ENCODE results near the gene TCF7L2. TPM values are rescaled to one million over a fixed set of nuclear protein-coding genes. Genes with fewer than 3 reads are reported as not detected.

TCF7L2 gene
- total and polyA plus RNA-seq, 9 donors: 14.9 to 77.3 (median 51.5) TPM

- no peaks in the 10 kb centered on the region for H3K9me3 ChIP-seq (replicated peaks; ENCODE audit: control insufficient read depth, low read depth, low read length)
- H3K4me1 ChIP-seq (ENCODE audit: control insufficient read depth, insufficient read depth, low read length): peaks cover 26% of the 10 kb centered on the region
- H3K27me3 ChIP-seq (ENCODE audit: control insufficient read depth, insufficient read depth, low read length): no peaks in the 10 kb centered on the region
- peak overlapping the region; percentile 67 for H3K27ac ChIP-seq (ENCODE audit: low read length)
- peaks cover 4% of the 10 kb centered on the region for H3K36me3 ChIP-seq (ENCODE audit: control insufficient read depth, insufficient read depth, low read length)
- peak; percentile 81 for DNase-seq
- H3K4me3 ChIP-seq (ENCODE audit: low read length): no peak overlapping the region
- WGBS (ENCODE audit: insufficient coverage): 17% methylated on average over 11 of the region's 15 CpGs
Measured at GRCh38 chr10:113027574-113028455, 77.8 kb downstream of the TCF7L2 start.

GRCh38 chr10:113028456-113029440, 78.7 kb downstream of the TCF7L2 start:
- no peak overlapping the region for H3K4me3 ChIP-seq (ENCODE audit: low read length)
- H3K4me1 ChIP-seq (ENCODE audit: control insufficient read depth, insufficient read depth, low read length): peaks cover 26% of the 10 kb centered on the region
- H3K36me3 ChIP-seq (ENCODE audit: control insufficient read depth, insufficient read depth, low read length): peaks cover 4% of the 10 kb centered on the region
- WGBS (ENCODE audit: insufficient coverage): 14% methylated on average over 7 of the region's 9 CpGs
- H3K27me3 ChIP-seq (ENCODE audit: control insufficient read depth, insufficient read depth, low read length): no peaks in the 10 kb centered on the region
- H3K9me3 ChIP-seq (replicated peaks; ENCODE audit: control insufficient read depth, low read depth, low read length): no peaks in the 10 kb centered on the region
- peak; percentile 64 for DNase-seq
- peak overlapping the region; percentile 67 for H3K27ac ChIP-seq (ENCODE audit: low read length)

DNA sequence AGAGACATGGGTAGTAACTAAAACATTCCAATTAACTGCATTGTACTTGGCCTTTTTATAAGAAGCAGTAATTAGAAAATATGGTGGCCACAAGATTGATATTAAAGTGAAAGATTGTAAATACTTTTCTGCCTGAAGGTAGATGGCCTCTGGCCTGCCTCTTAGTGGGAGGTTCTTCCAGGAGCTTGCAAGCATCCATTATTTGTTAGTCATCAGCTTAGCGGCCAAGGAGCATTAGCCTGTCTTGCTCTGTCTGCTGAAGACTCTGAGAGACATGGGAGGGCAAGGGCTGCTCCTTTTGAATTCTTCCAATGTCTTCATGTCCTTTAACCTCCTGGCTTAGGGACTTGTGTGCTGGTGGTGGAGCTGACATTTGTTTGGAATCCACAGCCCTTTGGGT, 80.4 kb downstream of the TCF7L2 start:
- DNase-seq: no peak
- H3K27me3 ChIP-seq (ENCODE audit: control insufficient read depth, insufficient read depth, low read length): no peaks in the 10 kb centered on the region
- no peaks in the 10 kb centered on the region for H3K9me3 ChIP-seq (replicated peaks; ENCODE audit: control insufficient read depth, low read depth, low read length)
- no peak overlapping the region for H3K27ac ChIP-seq (ENCODE audit: low read length)
- WGBS (ENCODE audit: insufficient coverage): no CpG with 5 or more reads among the region's 1 CpG
- peaks cover 4% of the 10 kb centered on the region for H3K36me3 ChIP-seq (ENCODE audit: control insufficient read depth, insufficient read depth, low read length)
- peaks cover 31% of the 10 kb centered on the region for H3K4me1 ChIP-seq (ENCODE audit: control insufficient read depth, insufficient read depth, low read length)
- no peak overlapping the region for H3K4me3 ChIP-seq (ENCODE audit: low read length)

- Histone ChIP-seq H3K27me3 (ENCODE audit: control insufficient read depth, insufficient read depth, low read length) (no peaks in the 10 kb centered on the region), H3K27ac (ENCODE audit: low read length) (no peak overlapping the region), H3K4me1 (ENCODE audit: control insufficient read depth, insufficient read depth, low read length) (peaks cover 37% of the 10 kb centered on the region), H3K9me3 (replicated peaks; ENCODE audit: control insufficient read depth, low read depth, low read length) (no peaks in the 10 kb centered on the region), H3K36me3 (ENCODE audit: control insufficient read depth, insufficient read depth, low read length) (peaks cover 6% of the 10 kb centered on the region), H3K4me3 (ENCODE audit: low read length) (no peak overlapping the region)
- no CpG with 5 or more reads among the region's 1 CpG for WGBS (ENCODE audit: insufficient coverage)
- peak; percentile 56 for DNase-seq
Measured at GRCh38 chr10:113031147-113031546, 81.1 kb downstream of the TCF7L2 start.

- Histone ChIP-seq H3K4me1 (ENCODE audit: control insufficient read depth, insufficient read depth, low read length) (peaks cover 21% of the 10 kb centered on the region), H3K36me3 (ENCODE audit: control insufficient read depth, insufficient read depth, low read length) (peaks cover 11% of the 10 kb centered on the region), H3K4me3 (ENCODE audit: low read length) (no peak overlapping the region), H3K27me3 (ENCODE audit: control insufficient read depth, insufficient read depth, low read length) (no peaks in the 10 kb centered on the region), H3K9me3 (replicated peaks; ENCODE audit: control insufficient read depth, low read depth, low read length) (no peaks in the 10 kb centered on the region), H3K27ac (ENCODE audit: low read length) (no peak overlapping the region)
- no peak for DNase-seq
- 88% methylated on average over 4 of the region's 8 CpGs for WGBS (ENCODE audit: insufficient coverage)
Measured at GRCh38 chr10:113033991-113034390, 83.9 kb downstream of the TCF7L2 start.

GRCh38 chr10:113035732-113036312, 85.8 kb downstream of the TCF7L2 start:
- no CpG with 5 or more reads among the region's 5 CpGs for WGBS (ENCODE audit: insufficient coverage)
- peak overlapping the region; percentile 52 for H3K27ac ChIP-seq (ENCODE audit: low read length)
- no peak overlapping the region for H3K4me3 ChIP-seq (ENCODE audit: low read length)
- peak; percentile 59 for DNase-seq
- H3K27me3 ChIP-seq (ENCODE audit: control insufficient read depth, insufficient read depth, low read length): no peaks in the 10 kb centered on the region
- H3K36me3 ChIP-seq (ENCODE audit: control insufficient read depth, insufficient read depth, low read length): peaks cover 13% of the 10 kb centered on the region
- H3K9me3 ChIP-seq (replicated peaks; ENCODE audit: control insufficient read depth, low read depth, low read length): no peaks in the 10 kb centered on the region
- H3K4me1 ChIP-seq (ENCODE audit: control insufficient read depth, insufficient read depth, low read length): peaks cover 21% of the 10 kb centered on the region

DNA sequence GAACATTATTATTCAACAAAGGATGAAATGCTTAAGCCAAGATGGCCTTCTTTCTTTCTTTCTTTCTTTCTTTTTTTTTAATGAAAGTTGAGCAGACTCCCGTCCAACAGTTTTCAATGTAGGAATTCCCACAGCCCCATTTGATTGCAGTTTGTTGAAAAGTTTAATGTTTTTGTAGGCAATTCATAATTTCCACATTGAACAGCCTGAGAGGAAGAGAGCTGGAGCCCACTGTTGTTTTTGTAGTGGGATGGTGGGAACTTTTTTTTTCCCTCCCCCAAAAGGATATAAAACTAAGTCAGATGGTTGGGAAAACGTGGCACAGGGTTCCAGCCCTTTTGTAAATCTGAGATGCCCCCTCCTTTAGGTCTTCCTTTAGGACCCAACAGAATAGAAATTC, 86.6 kb downstream of the TCF7L2 start:
- Histone ChIP-seq H3K27ac (ENCODE audit: low read length) (no peak overlapping the region), H3K4me3 (ENCODE audit: low read length) (no peak overlapping the region), H3K9me3 (replicated peaks; ENCODE audit: control insufficient read depth, low read depth, low read length) (no peaks in the 10 kb centered on the region), H3K27me3 (ENCODE audit: control insufficient read depth, insufficient read depth, low read length) (no peaks in the 10 kb centered on the region), H3K36me3 (ENCODE audit: control insufficient read depth, insufficient read depth, low read length) (peaks cover 16% of the 10 kb centered on the region), H3K4me1 (ENCODE audit: control insufficient read depth, insufficient read depth, low read length) (peaks cover 22% of the 10 kb centered on the region)
- no CpG with 5 or more reads among the region's 2 CpGs for WGBS (ENCODE audit: insufficient coverage)
- DNase-seq: peak; percentile 61

- peaks cover 22% of the 10 kb centered on the region for H3K4me1 ChIP-seq (ENCODE audit: control insufficient read depth, insufficient read depth, low read length)
- H3K4me3 ChIP-seq (ENCODE audit: low read length): no peak overlapping the region
- WGBS (ENCODE audit: insufficient coverage): no CpG with 5 or more reads among the region's 2 CpGs
- peaks cover 17% of the 10 kb centered on the region for H3K36me3 ChIP-seq (ENCODE audit: control insufficient read depth, insufficient read depth, low read length)
- H3K27me3 ChIP-seq (ENCODE audit: control insufficient read depth, insufficient read depth, low read length): no peaks in the 10 kb centered on the region
- no peak overlapping the region for H3K27ac ChIP-seq (ENCODE audit: low read length)
- no peaks in the 10 kb centered on the region for H3K9me3 ChIP-seq (replicated peaks; ENCODE audit: control insufficient read depth, low read depth, low read length)
- no peak for DNase-seq
Measured at GRCh38 chr10:113037218-113037617, 87.2 kb downstream of the TCF7L2 start.

DNA sequence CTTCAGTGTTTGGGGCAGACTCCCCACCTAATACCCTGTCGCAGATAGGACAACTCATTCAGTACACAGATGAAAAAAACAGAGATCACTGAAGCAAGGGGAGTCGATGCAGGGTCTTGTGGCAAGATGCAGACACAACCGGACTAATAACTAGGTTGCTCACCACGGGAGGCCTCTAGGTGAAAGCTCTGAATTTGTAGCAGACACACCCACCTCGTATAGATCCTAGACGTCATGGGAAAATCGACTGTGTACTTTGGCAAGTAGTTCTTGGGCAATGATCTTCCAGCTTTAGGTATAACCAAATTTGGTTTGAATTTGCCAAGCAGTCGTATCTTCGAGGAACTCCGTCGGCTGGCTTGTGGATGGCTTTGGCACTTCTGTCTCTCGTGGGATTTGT, 88.1 kb downstream of the TCF7L2 start:
- H3K36me3 ChIP-seq (ENCODE audit: control insufficient read depth, insufficient read depth, low read length): peaks cover 20% of the 10 kb centered on the region
- H3K27me3 ChIP-seq (ENCODE audit: control insufficient read depth, insufficient read depth, low read length): no peaks in the 10 kb centered on the region
- WGBS (ENCODE audit: insufficient coverage): 84% methylated on average over 9 of the region's 12 CpGs
- no peaks in the 10 kb centered on the region for H3K9me3 ChIP-seq (replicated peaks; ENCODE audit: control insufficient read depth, low read depth, low read length)
- peaks cover 22% of the 10 kb centered on the region for H3K4me1 ChIP-seq (ENCODE audit: control insufficient read depth, insufficient read depth, low read length)
- H3K27ac ChIP-seq (ENCODE audit: low read length): no peak overlapping the region
- no peak overlapping the region for H3K4me3 ChIP-seq (ENCODE audit: low read length)
- DNase-seq: no peak

DNA sequence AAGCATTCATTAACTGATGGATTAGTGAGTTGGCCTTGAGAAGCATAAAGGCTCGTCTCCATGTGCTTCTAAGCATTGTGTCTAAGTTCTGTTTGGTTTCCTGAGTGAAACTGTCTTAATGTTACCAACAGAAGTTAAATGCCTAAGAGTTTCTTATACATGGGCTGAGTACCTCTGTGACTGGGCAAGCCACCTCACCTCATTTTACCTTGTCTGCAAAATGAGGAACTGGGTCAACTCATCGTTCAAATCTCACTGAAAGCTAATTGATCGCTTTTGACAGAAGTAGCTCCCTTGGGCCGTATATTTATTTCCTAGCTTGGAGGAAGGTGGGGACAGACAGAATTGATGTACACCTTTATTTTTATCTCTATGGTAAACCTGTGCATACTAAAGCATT, 88.9 kb downstream of the TCF7L2 start:
- no CpG with 5 or more reads among the region's 4 CpGs for WGBS (ENCODE audit: insufficient coverage)
- Histone ChIP-seq H3K36me3 (ENCODE audit: control insufficient read depth, insufficient read depth, low read length) (peaks cover 26% of the 10 kb centered on the region), H3K4me1 (ENCODE audit: control insufficient read depth, insufficient read depth, low read length) (peaks cover 22% of the 10 kb centered on the region)

More for the DNA sequence above, 88.9 kb downstream of the TCF7L2 start:
- H3K4me3 ChIP-seq (ENCODE audit: low read length): no peak overlapping the region
- no peak overlapping the region for H3K27ac ChIP-seq (ENCODE audit: low read length)
- no peaks in the 10 kb centered on the region for H3K9me3 ChIP-seq (replicated peaks; ENCODE audit: control insufficient read depth, low read depth, low read length)
- no peaks in the 10 kb centered on the region for H3K27me3 ChIP-seq (ENCODE audit: control insufficient read depth, insufficient read depth, low read length)
- DNase-seq: no peak

All from muscle of leg (tissue), 11 donors.